Measurements from ENCODE around the gene TMEM256.

TMEM256 gene

GRCh38 chr17:7408863-7409262 lies 5.0 kb upstream of the TMEM256 start:
- in situ Hi-C loops (cut with MboI; ENCODE audit: low sequenced_read_pairs), result no loop called here

- in situ Hi-C loops (cut with MboI; ENCODE audit: low sequenced_read_pairs), result no loop called here
Observed at GRCh38 chr17:7408252-7408727, 4.4 kb upstream of the TMEM256 start.

- in situ Hi-C loops (cut with MboI; ENCODE audit: low sequenced_read_pairs), result no loop called here
Observed at GRCh38 chr17:7407485-7408251, 3.8 kb upstream of the TMEM256 start, which contains the start of gene NLGN2. NLGN2 (plus strand) TSS chr17:7407845; CDS start chr17:7408256, 411 bp downstream.

- in situ Hi-C loops (cut with MboI; ENCODE audit: low sequenced_read_pairs), result no loop called here
Observed at GRCh38 chr17:7407082-7407481, 3.2 kb upstream of the TMEM256 start.

- in situ Hi-C loops (cut with MboI; ENCODE audit: low sequenced_read_pairs), result no loop called here
Observed at GRCh38 chr17:7406235-7406825, 2.4 kb upstream of the TMEM256 start.

- in situ Hi-C loops (cut with MboI; ENCODE audit: low sequenced_read_pairs), result no loop called here
Observed at GRCh38 chr17:7405350-7406234, 1.7 kb upstream of the TMEM256 start.

GRCh38 chr17:7404737-7405349 lies 946 bp upstream of the TMEM256 start:
- in situ Hi-C loops (cut with MboI; ENCODE audit: low sequenced_read_pairs), result no loop called here

GRCh38 chr17:7403727-7403976 lies 245 bp downstream of the TMEM256 start:
- in situ Hi-C loops (cut with MboI; ENCODE audit: low sequenced_read_pairs), result no loop called here

GRCh38 chr17:7403043-7403726 lies 712 bp downstream of the TMEM256 start:
- in situ Hi-C loops (cut with MboI; ENCODE audit: low sequenced_read_pairs), result no loop called here

GRCh38 chr17:7398612-7399011 lies 5.3 kb downstream of the TMEM256 start:
- in situ Hi-C loops (cut with MboI; ENCODE audit: low sequenced_read_pairs), result no loop called here

- in situ Hi-C loops (cut with MboI; ENCODE audit: low sequenced_read_pairs), result no loop called here
Observed at GRCh38 chr17:7396147-7396546, 7.8 kb downstream of the TMEM256 start.

- in situ Hi-C loops (cut with MboI; ENCODE audit: low sequenced_read_pairs), result no loop called here
Observed at GRCh38 chr17:7394452-7395191, 9.3 kb downstream of the TMEM256 start, which contains the start of gene PLSCR3. PLSCR3 (minus strand) TSS chr17:7394525; CDS start chr17:7394110, 415 bp downstream.

- in situ Hi-C loops (cut with MboI; ENCODE audit: low sequenced_read_pairs), result no loop called here
Observed at GRCh38 chr17:7393613-7394451, 10.1 kb downstream of the TMEM256 start.

- in situ Hi-C loops (cut with MboI; ENCODE audit: low sequenced_read_pairs), result no loop called here
Observed at GRCh38 chr17:7392696-7393612, 10.9 kb downstream of the TMEM256 start.

- in situ Hi-C loops (cut with MboI; ENCODE audit: low sequenced_read_pairs), result no loop called here
Observed at GRCh38 chr17:7391307-7391706, 12.6 kb downstream of the TMEM256 start.

- in situ Hi-C loops (cut with MboI; ENCODE audit: low sequenced_read_pairs), result no loop called here
Observed at GRCh38 chr17:7389924-7390910, 13.7 kb downstream of the TMEM256 start.

- in situ Hi-C loops (cut with MboI; ENCODE audit: low sequenced_read_pairs), result no loop called here
Observed at GRCh38 chr17:7388856-7389255, 15.0 kb downstream of the TMEM256 start.
